NCI-H510A (cell line): Measurements from ENCODE around the gene SGF29.
"Not testable (repeated sequence)": the region's sequence is repeated elsewhere in the genome, so short reads cannot be mapped to it uniquely, and the experiment has no call there.

Source experiments
- DNase-seq: peaks from one replicate; lab custom pipeline; 2025; lab: John Stamatoyannopoulos, UW

SGF29 gene

DNA sequence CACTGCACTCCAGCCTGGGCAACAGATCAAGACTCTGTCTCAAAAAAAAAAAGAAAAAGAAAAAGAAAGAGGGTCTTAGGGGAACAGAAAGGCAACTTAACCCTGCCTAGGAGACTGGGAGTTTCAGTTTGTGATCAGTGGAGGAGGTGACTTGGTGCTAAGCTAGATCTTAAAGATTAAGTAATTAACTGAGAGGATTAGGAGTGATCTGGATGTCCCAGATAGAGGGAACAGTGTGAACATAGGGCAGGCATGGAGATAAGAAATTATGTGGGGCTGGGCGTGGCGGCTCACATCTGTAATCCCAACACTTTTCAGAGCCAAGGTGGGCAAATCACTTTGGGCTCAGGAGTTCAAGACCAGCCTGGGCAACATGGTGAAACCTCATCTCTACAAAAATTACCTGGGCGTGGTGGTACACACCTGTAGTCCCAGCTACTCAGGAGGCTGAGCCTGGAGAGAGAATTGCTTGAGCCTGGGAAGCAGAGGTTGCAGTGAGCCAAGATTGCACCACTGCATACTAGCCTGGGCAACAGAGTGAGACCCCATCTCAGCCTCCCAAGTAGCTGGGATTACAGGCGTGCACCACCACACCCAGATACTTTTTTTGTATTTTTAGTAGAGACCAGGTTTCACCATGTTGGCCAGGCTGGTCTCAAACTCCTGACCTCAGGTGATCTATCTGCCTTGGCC is 12.7 kb downstream of the SGF29 start:
- not testable (repeated sequence) for DNase-seq

DNA sequence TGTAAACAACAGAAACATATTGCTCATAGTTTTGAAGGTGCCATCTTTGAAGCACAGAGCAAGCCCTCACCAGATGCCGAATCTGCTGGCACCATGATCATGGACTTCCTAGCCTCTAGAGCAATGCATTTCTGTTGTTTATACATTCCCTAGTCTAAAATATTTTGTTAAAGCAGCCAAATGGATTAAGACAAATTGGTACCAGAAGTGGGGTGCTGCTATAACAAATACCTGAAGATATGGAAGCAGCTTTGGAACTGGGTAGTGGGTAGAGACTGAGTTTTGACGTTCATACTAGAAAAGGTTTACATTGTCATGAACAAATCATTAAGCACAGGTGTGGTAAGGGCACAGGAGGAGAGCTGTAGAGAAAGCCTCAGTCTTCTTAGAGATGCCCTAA is 13.6 kb downstream of the SGF29 start:
- DNase-seq, result no peak

DNA sequence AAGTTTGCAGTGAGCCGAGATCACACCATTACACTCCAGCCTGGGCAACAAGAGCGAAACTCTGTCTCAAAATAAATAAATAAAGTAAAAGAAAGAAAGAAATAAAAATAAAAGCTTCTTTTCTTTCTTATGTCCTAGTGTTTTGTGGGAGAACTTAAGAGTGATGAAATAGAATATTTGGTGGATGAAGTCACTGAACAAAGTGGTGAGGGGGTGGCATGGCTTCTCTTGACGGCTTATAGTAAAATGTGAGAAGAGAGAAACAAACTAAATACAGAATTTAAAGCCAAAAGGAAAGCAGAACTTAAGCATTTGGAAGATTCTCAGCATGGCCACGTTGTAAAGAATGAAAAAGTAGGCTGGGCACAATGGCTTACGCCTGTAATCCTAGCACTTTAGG is 15.3 kb downstream of the SGF29 start:
- DNase-seq, result no peak

DNA sequence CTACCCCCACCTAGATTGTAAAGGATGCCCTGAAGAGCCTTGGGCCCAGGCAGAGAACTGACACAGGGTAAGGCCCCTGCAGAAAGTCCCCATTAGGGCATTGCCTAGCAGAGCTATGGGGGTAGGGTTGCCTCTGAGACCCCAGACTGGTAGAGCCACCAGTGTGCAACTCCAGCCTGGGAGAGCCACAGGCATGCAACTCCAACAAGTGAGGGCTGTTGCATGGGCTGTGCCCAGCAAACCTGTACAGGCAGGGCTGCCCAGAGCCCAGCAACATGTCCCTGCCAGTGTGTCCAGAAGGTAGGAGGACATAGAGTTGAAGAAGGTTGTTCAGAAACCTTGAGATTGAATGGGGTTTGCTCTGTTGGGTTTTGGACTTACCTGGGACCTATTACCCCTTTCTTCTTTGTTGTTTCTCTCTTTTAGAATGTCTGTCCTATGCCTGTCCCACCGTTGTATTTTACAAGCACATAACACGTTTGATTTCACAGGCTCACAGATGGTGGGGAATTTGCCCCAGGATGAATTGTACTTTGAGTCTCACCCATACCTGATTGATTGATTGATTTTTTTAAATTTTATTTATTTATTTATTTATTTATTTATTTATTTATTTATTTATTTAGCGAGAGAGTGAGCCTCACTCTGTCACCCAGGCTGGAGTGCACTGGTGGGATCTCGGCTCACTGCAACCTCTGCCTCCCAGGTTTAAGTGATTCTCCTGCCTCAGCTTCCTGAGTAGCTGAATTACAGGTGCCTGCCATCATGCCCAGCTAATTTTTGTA is 16.4 kb downstream of the SGF29 start:
- DNase-seq, result no peak

DNA sequence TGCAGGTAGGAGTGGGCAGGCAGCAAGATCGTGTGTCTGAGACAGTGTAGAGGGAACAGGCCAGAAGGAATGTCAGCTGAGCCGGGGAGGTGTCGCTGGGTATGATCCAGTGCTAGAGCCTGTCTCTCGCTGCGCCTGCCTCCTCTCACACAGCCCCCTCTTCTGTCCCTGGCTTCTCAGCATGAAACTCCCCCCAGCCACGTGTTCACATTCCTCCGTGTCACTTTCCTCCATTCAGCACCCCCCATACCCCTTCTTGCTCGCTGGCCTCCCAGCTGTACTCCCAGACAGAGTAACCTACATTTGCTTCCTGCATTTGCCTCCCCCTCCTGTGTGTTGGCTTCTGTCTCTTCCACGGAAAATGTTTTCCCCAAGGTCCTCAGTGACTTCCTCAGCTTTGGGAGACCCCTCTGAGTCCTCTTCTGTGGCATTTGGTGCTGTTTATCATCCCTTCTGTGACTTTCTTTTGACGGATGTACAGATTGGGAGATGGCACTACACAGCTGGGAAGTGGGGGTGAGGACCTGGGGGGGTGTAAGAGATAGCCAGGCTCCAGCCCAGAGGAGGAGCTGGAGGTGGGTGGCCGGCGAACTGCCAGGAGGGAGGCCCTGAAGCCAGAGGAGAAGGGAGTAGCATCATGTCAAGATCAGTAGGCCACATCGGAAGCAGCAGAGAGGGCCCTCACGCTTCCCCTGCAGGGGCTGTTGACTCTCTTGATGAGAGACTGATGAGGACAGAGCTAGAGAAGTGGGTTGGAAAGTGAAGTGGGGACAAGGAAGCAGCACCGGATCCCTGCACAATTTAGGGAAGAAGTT is 19.2 kb downstream of the SGF29 start:
- no peak for DNase-seq

DNA sequence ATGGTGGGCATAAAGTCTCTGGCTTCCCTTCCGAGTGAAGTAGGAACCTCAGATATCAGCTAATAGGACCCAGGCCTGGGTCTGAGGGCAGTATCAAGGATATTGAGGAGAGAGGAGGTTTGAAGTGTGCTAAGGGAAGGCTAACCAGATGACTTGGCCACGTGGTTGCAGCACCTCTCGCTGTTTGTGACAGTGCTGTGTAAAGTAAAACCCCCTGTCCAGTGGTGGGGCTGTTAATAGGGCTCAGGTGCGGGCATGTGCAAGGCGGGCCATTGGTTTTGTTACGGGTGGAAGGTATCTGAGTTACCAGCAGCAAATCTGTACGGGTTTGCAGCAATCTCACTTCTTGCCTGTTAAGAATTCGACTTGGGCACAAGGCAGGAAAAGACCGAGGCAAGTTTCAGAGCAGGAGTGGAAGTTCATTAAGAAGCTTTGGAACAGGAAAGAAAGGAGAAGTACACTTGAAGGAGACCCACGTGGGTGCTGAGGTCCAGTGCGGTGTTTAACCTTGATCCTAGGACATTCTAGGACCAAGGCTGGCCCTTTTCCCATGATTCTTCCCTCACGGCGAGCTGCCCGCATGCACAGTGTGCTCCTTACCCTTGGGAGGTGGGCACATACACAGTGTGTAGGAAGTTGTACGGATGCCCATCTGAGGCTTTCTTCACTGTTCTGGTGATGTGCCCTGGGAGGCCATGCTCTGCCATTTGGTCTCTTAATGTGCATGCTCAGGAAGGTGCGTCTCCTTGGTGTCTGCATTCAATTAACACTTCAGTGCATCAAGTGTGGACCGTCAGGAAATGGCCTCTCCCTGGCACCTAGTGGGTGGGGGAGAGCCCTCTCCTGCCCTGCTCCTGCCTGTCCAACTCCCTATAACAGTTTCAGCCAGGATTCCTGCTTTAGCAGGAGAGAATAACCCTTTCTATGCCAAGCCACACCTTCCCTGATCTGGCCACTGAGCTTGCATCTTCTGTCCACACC is 20.3 kb downstream of the SGF29 start:
- DNase-seq, result no peak

DNA sequence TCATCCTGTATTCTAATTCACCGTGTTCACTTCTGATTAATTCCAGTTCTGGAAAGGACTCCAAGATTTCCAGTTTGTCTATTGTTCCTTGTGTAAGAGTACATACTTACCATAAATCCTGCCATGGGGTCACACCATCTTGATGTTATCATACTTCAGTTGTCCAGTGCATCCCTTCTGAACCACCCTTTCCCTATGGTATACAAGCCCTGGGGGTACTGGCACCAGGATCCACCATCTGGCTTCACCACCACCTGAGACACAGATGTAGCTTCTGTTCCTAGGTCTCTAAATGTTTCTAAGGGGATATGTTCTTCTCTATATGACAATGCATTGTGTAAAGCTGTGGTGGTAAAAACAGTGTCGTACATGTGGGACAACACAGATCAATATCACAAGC is 21.2 kb downstream of the SGF29 start:
- no peak for DNase-seq

DNA sequence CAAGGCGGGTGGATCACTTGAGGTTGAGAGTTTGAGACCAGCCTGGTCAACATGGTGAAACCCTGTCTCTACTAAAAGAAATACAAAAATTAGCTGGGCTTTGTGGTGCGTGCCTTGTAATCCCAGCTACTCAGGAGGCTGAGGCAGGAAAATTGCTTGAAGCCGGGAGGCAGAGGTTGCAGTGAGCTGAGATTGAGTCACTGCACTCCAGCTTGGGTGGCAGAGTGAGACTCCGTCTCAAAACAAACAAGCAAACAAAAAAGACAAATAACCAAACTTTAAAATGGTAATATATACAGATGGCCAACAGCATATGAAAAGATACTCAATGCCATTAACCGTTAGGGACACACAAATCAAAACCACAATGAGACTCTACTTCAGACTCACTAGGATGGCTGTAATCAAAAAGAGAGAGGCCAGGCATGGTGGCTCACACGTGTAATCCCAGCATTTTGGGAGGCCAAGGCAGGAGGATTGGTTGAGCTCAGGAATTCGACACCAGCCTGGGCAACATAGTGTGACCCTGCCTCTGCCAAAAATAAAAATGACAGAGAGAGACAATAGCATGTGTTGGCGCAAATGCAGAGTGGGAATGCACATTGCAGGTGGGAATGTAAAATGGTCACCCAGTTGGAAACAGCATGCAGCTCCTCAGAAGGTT is 21.9 kb downstream of the SGF29 start:
- no peak for DNase-seq

DNA sequence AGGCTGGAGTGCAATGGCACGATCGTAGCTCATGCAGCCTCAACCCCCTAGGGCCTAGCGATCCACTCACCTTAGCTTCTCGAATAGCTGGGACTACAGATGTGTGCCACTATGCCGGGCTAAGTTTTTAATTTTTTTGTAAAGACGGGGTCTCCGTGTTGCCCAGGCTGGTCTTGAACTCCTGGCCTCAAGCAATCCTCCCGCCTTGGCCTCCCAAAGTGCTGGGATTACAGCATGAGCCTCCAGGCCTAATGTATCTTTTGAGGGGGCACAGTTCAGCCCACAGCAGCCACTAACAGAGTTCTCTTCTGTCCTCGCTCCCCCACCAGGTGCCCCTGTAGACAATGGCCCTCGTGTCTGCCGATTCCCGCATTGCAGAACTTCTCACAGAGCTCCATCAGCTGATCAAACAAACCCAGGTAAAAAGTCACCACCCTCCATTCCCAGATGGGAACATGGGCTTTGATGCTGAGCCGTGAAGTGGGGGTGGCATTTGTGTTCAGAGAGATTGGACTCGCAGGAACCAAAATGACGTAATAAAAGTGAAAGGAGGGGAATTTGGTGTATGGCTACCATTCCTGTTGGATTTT is 27.1 kb downstream of the SGF29 start:
- DNase-seq, result no peak

DNA sequence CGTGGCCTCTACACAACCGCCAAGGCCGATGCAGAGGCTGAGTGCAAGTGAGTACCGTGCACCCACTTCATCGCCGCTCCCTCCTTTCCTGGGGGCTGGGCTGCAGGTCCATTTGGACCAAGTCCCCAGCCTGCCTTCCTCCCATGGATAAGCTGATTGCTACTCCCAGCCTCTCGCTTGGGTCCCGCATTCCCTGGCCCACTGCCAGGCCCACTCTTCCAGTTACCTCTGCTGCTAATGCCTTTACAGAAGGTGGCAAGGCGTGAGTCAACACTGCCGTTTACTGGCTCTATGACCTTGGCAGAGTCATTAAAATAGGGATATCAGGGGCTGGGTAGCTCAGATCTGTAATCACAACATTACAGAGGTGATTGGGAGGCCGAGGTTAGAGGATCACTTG is 32.0 kb downstream of the SGF29 start:
- no peak for DNase-seq

DNA sequence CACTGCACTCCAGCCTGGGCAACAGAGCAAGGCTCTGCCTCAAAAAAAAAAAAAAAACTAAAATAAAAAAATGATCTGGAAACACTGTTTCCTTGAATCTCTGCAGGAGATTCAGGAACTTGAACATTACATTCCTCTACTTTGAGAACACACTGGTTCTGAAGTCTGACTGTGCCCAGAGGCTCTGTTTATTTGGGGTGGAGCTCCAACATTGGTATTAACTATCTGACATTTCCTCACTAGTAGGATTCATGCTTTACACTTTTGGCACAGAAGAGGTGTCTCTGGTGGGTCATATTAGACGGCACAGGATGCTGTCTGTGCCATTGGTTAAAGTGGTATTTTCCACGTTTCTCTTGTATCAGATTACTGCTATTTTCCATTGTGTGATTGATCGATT is 32.7 kb downstream of the SGF29 start:
- no peak for DNase-seq

DNA sequence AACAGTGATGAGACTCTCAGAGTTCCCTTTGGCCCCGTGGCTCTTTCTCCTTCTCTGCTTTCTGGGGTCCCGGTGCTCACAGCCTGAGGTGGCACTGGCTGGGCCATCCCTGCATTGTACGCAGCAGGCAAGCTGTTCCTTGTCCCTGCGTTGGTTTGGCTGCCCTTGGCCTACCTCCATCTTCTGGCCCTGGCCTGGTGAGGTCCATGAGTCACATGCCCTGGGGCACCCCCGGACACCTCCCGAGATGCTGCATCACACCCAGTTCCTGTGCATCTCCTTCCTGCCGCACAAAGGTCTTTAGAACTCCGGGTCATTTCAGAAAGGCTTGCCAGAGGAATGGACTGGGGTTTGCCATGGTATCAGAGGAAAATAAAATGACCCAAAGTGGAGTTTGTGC is 33.7 kb downstream of the SGF29 start:
- DNase-seq, result no peak

DNA sequence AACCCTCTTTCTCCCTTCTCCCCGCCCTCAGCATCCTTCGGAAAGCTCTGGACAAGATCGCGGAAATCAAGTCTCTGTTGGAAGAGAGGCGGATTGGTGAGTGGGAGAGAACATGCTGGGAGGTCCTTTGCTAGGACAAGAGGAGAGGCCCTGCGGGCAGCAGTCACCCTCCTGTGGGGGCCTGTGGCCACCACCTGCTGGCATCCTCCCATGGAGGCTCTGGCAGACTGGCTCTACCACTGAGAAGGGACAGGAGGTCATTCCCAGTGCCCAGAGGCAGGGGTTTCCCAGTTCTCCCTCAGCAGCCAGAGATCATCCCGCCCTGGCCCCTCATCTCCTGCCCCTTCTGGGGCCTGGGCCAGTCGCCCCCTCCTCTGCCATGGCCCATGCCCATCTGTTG is 35.3 kb downstream of the SGF29 start:
- DNase-seq, result no peak

DNA sequence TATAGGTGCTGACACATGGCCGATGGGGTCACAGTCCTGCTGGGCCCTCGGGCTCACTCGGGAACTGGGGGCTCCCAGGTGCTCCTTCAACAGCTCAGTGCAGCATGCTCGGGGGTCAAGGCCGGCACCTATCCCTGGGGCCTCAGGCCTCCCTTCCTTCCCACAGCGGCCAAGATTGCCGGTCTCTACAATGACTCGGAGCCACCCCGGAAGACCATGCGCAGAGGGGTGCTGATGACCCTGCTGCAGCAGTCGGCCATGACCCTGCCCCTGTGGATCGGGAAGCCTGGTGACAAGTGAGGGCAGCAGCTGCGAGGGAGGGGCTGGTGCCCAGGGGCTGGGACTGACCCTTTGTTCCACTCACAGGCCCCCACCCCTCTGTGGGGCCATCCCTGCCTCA is 36.2 kb downstream of the SGF29 start:
- no peak for DNase-seq

DNA sequence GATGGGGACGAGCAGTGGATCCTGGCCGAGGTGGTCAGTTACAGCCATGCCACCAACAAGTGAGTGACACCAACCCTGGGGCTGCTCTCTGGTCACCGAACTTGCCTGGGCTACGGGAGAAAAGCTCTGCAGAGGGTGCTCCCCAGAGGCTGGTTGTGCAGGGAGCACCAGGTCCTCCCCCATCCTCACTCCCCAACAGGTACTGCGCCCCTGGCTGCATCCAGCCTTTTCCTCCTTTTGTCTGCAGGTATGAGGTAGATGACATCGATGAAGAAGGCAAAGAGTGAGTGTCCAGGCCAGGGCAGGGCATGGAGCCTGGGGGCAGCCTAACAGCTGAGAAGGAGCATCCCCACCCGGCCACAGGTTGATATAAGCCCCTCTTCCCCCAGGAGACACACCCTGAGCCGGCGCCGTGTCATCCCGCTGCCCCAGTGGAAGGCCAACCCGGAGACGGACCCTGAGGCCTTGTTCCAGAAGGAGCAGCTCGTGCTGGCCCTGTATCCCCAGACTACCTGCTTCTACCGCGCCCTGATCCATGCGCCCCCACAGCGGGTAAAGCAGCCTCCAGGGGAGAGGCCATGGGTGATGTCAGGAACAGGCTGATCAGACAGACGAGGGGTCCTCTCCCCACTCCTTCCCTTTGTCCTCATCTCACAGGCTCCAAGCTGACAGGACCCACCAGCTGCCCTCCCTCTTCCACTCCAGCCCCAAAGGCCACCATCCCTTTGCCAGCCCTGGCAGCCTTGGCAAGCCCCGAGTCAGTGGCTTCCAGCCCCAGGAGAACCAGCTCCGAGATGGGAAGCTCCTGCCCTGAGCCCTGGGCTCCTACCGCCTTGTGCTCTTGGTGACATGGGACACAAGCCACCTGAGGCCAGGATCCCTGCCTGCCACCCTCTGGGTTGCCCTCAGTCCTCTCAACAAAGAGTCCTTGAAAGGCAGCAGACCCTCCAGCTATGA is 36.9 kb downstream of the SGF29 start:
- no peak for DNase-seq

DNA sequence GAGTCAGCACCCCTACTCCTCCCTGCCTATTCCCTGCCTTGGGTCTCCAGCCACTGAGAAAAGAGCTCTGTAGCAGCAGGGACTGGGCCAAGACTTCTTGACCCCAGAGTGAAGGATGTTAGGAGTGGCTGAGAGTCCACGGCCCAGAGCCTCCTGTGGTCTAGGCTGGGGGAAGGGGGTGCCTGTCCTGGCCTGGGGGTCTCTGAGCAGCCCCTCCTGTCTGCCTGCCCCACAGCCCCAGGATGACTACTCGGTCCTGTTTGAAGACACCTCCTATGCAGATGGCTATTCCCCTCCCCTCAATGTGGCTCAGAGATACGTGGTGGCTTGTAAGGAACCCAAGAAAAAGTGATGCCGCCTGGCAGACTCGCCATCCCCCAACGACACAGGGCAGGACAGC is 37.6 kb downstream of the SGF29 start:
- no peak for DNase-seq

DNA sequence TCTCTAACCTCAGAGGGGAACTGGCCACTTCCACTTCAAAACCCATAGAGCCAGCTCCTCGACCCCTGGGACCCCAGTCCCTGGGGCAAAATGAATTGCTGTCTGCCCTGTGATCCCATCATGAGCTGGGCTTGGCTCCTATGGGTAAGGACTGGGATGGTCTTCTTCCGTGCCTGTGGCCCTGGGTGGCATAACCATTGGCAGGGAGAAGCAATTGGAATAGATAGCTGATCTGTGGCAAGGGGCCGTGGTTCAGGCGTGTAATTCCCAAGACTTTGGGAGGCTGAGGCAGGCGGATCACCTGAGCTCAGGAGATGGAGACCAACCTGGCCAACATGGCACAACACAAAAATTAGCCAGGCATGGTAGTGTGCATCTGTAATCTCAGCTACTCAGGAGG is 38.8 kb downstream of the SGF29 start:
- no peak for DNase-seq

DNA sequence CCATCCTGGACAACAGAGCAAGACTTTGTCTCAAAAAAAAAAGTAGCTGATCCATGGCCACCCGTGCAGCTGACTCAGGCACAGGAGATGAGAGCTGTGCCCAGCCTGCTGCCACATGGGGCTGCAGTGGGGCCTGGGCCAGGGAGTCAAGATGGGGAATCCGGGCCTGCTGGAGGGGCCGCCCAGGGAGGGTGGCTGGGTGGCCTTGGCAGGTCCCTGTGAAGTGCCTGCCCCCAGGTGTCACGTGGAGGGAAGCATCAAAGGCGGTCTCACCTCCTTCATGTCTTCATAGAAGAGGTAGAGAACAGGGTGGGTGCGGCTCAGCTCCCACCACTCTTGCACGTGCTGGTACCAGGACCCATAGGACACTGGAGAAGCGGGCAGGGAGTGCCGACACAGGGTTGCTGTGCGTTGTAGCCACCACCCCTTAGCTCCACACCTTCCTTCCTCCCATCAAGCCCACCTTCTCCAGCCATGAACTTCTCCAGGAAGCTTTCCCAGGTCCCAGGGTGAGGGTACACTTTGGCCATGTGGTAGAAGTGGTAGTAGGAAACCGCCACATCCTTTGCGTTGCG is 39.3 kb downstream of the SGF29 start:
- no peak for DNase-seq

DNA sequence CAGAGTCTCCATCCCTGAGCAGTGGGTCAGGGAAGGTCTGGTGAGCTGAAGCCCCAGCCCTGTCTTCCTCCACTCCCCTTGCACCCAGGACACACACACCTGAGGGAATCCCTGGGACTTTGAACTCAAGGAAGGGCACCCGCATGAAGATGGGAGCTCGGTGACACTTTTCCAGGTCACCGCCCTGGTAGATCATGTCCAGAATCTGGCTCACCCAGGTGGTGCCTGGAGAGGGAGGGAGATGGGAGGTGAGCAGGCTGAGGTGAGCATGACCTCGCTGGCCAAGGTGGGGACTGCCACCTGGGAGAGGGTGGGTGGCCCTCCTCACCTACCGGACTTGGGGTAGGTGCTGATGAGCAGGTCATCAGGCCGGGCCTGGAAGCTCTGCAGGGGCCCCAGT is 41.7 kb downstream of the SGF29 start:
- not testable (repeated sequence) for DNase-seq
